Measurements from ENCODE around the gene ILRUN. TPM values are rescaled to one million over a fixed set of nuclear protein-coding genes. Genes with fewer than 3 reads are reported as not detected.
"Not testable (repeated sequence)": the region's sequence is repeated elsewhere in the genome, so short reads cannot be mapped to it uniquely, and the experiment has no call there.

Gene ILRUN
- total and polyA plus RNA-seq, 2 of the 8 experiments (the other 6 are each of a cell fraction or from before 2014, with no cell fraction given): 39.2 to 81.2 TPM

- no peak overlapping the region for H2BK120ac ChIP-seq (replicated peaks; ENCODE audit: low read depth, low read length)
- peaks cover 2 to 4% of the 10 kb centered on the region in 2 experiments; a peak in 2 of 4 replicates for H3K9me3 ChIP-seq (ENCODE audit: insufficient read depth in 2 of 2, low read depth in 1 of 2, low read length in 1 of 2)
- H4K5ac ChIP-seq (ENCODE audit: insufficient read length, low read depth, low read length): no peak overlapping the region
- DNase-seq (ENCODE audit: low read depth in 1 of 2, low spot score in 2 of 2) (no peak), FAIRE-seq (no peak)
- no peaks in the 10 kb centered on the region for H3K27me3 ChIP-seq (replicated peaks in 1 of 4; ENCODE audit: control insufficient read depth in 3 of 4, extremely low read depth in 1 of 4, insufficient read depth in 3 of 4, low read length in 3 of 4)
- no peak overlapping the region for H3K14ac ChIP-seq (ENCODE audit: insufficient read length)
- TF ChIP-seq KDM1A (IDR thresholded peaks at IDR 0.05; ENCODE audit: borderline replicate concordance, low read length): no peak
- H2AK5ac ChIP-seq (ENCODE audit: low read depth, low read length): no peak overlapping the region
- no peak overlapping the region for H3K56ac ChIP-seq (replicated peaks; ENCODE audit: insufficient read length, low read depth, low read length)
- H3K36me3 ChIP-seq (ENCODE audit: control insufficient read depth in 2 of 4, insufficient read depth in 4 of 4, low read length in 3 of 4): no peaks in the 10 kb centered on the region
- no peaks in the 10 kb centered on the region for H3K79me1 ChIP-seq (ENCODE audit: low read depth, low read length)
- H2BK5ac ChIP-seq (ENCODE audit: low read depth, low read length): no peak overlapping the region
- CTCF ChIA-PET (ENCODE audit: partially characterized antibody): no interaction called here
- H3K18ac ChIP-seq (ENCODE audit: extremely low read depth, low read length): no peak overlapping the region
- no peak overlapping the region for H2BK15ac ChIP-seq (ENCODE audit: low read length)
- no peak overlapping the region for H3K9ac ChIP-seq (replicated peaks in 1 of 4; ENCODE audit: extremely low read depth in 1 of 4, low read depth in 3 of 4, low read length in 3 of 4)
- H4K8ac ChIP-seq (ENCODE audit: extremely low read depth, insufficient read depth, low read length): no peak overlapping the region
- POLR2A ChIA-PET (ENCODE audit: partially characterized antibody): no interaction called here
- no peaks in the 10 kb centered on the region for H3K23me2 ChIP-seq (ENCODE audit: low read depth, low read length)
- H3K4me1 ChIP-seq (replicated peaks in 1 of 4; ENCODE audit: control insufficient read depth in 3 of 4, insufficient read depth in 4 of 4, low read length in 3 of 4): peaks cover 0 to 9% (median 2%) of the 10 kb centered on the region in 4 experiments; a peak in 3 of 7 replicates
- H3K4me3 ChIP-seq (ENCODE audit: extremely low read depth in 1 of 4, insufficient read depth in 2 of 4, low read depth in 3 of 4, low read length in 4 of 4): no peak overlapping the region
- H2AFZ ChIP-seq (ENCODE audit: low read length): peak overlapping the region; percentile 94; the same call in 1 of the 2 replicates
- no peaks in the 10 kb centered on the region for H3K79me2 ChIP-seq (ENCODE audit: control insufficient read depth in 1 of 2, insufficient read depth in 2 of 2, low read length in 2 of 2)
- H2BK12ac ChIP-seq (ENCODE audit: low read depth, low read length): no peak overlapping the region
- 93% methylated on average over 8 of the region's 8 CpGs; no CpG with 5 or more reads in 1 of the 2 experiments for WGBS, 2 experiments (ENCODE audit: extremely low coverage in 1 of 2, insufficient coverage in 1 of 2, insufficient read length in 1 of 2, insufficient replicate concordance in 2 of 2, low coverage in 1 of 2, low lambda C conversion rate in 2 of 2, missing lambda C conversion rate in 1 of 2)
- H4K91ac ChIP-seq (replicated peaks; ENCODE audit: insufficient read length, low read length): no peak overlapping the region
- H3K4me2 ChIP-seq (ENCODE audit: insufficient read depth in 1 of 2, low read depth in 2 of 2, low read length in 2 of 2): no peak overlapping the region
- H2BK20ac ChIP-seq (ENCODE audit: low read length): no peak overlapping the region
- no peaks in the 10 kb centered on the region for H4K20me1 ChIP-seq (replicated peaks in 1 of 2; ENCODE audit: control insufficient read depth in 1 of 2, insufficient read depth in 2 of 2, low read length in 2 of 2)
- H3K27ac ChIP-seq (ENCODE audit: low read depth, low read length): no peak overlapping the region
- H3K23ac ChIP-seq (ENCODE audit: insufficient read length): no peak overlapping the region
- H3K4ac ChIP-seq (replicated peaks; ENCODE audit: insufficient read length, low read depth, low read length): no peak overlapping the region
Observed at GRCh38 chr6:34722451-34722850, 25.9 kb upstream of the ILRUN start.

DNA sequence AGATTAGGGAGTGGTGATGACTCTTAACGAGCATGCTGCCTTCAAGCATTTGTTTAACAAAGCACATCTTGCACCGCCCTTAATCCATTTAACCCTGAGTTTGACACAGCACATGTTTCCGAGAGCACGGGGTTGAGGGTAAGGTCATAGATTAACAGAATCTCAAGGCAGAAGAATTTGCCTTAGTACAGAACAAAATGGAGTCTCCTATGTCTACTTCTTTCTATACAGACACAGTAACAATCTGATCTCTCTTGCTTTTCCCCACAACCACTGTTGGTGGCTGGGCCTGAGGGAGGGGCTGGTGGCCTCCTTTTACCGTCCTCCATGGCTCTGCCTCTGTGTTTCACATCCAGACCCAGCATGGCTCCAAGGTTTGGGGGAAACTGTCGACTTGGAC lies 23.6 kb upstream of the ILRUN start:
- H2BK5ac ChIP-seq (ENCODE audit: low read depth, low read length); H2BK15ac ChIP-seq (ENCODE audit: low read length); CTCF ChIA-PET (ENCODE audit: partially characterized antibody); H3K27ac ChIP-seq (ENCODE audit: low read depth, low read length); H3K4ac ChIP-seq (replicated peaks; ENCODE audit: insufficient read length, low read depth, low read length); POLR2A ChIA-PET (ENCODE audit: partially characterized antibody); H3K79me1 ChIP-seq (ENCODE audit: low read depth, low read length); H3K9ac ChIP-seq (replicated peaks in 1 of 4; ENCODE audit: extremely low read depth in 1 of 4, low read depth in 3 of 4, low read length in 3 of 4); DNase-seq (ENCODE audit: low read depth in 1 of 2, low spot score in 2 of 2); H3K4me3 ChIP-seq (ENCODE audit: extremely low read depth in 1 of 4, insufficient read depth in 2 of 4, low read depth in 3 of 4, low read length in 4 of 4); H4K20me1 ChIP-seq (replicated peaks in 1 of 2; ENCODE audit: control insufficient read depth in 1 of 2, insufficient read depth in 2 of 2, low read length in 2 of 2); H3K9me3 ChIP-seq (ENCODE audit: insufficient read depth in 2 of 2, low read depth in 1 of 2, low read length in 1 of 2); H3K23ac ChIP-seq (ENCODE audit: insufficient read length); H3K79me2 ChIP-seq (ENCODE audit: control insufficient read depth in 1 of 2, insufficient read depth in 2 of 2, low read length in 2 of 2); H3K36me3 ChIP-seq (ENCODE audit: control insufficient read depth in 2 of 4, insufficient read depth in 4 of 4, low read length in 3 of 4); H2AFZ ChIP-seq (ENCODE audit: low read length); H3K27me3 ChIP-seq (replicated peaks in 1 of 4; ENCODE audit: control insufficient read depth in 3 of 4, extremely low read depth in 1 of 4, insufficient read depth in 3 of 4, low read length in 3 of 4); H2AK5ac ChIP-seq (ENCODE audit: low read depth, low read length); H2BK12ac ChIP-seq (ENCODE audit: low read depth, low read length); H3K4me1 ChIP-seq (replicated peaks in 1 of 4; ENCODE audit: control insufficient read depth in 3 of 4, insufficient read depth in 4 of 4, low read length in 3 of 4); H3K23me2 ChIP-seq (ENCODE audit: low read depth, low read length); FAIRE-seq; H3K56ac ChIP-seq (replicated peaks; ENCODE audit: insufficient read length, low read depth, low read length); H3K14ac ChIP-seq (ENCODE audit: insufficient read length); H2BK20ac ChIP-seq (ENCODE audit: low read length): not testable (repeated sequence)
- peak overlapping the region; percentile 29 for H4K5ac ChIP-seq (ENCODE audit: insufficient read length, low read depth, low read length)
- H3K4me2 ChIP-seq (ENCODE audit: insufficient read depth in 1 of 2, low read depth in 2 of 2, low read length in 2 of 2): peak overlapping the region in 1 of 2 experiments; percentile 33; a peak in 3 of 4 replicates
- H4K8ac ChIP-seq (ENCODE audit: extremely low read depth, insufficient read depth, low read length): peak overlapping the region; percentile 39; the same call in 1 of the 2 replicates
- peak overlapping the region; percentile 44 for H4K91ac ChIP-seq (replicated peaks; ENCODE audit: insufficient read length, low read length)
- 57% methylated on average over 5 of the region's 6 CpGs; no CpG with 5 or more reads in 1 of the 2 experiments for WGBS, 2 experiments (ENCODE audit: extremely low coverage in 1 of 2, insufficient coverage in 1 of 2, insufficient read length in 1 of 2, insufficient replicate concordance in 2 of 2, low coverage in 1 of 2, low lambda C conversion rate in 2 of 2, missing lambda C conversion rate in 1 of 2)
- H3K18ac ChIP-seq (ENCODE audit: extremely low read depth, low read length): peak overlapping the region; percentile 78
- peak overlapping the region; percentile 55 for H2BK120ac ChIP-seq (replicated peaks; ENCODE audit: low read depth, low read length)
